WTC11 (cell line): ENCODE measurements around the gene BCL2L1. TPM values are rescaled to one million over a fixed set of nuclear protein-coding genes. Genes with fewer than 3 reads are reported as not detected.

Experiments used
- ATAC-seq: fragments of 200-7000 bp; cut with Tn5 transposase; 2 replicates; pipeline ENCODE4 v1.10.0; 2021; ENCODE audit warnings: mild to moderate bottlenecking, moderate library complexity
- CTCF ChIA-PET: fragments of 300-600 bp; sonication (Branson Sonifier 250); formaldehyde crosslinking; loops from one replicate; lab custom pipeline; 2021; ENCODE audit warnings: antibody characterized with exemption; lab: Charles Lee
- POLR2A ChIA-PET: fragments of 350-600 bp; sonication (Branson Sonifier 250); formaldehyde crosslinking; loops from one replicate; lab custom pipeline; 2021; ENCODE audit warnings: antibody characterized with exemption; lab: Charles Lee
- DNase-seq: peaks from one replicate; pipeline ENCODE4 v3.0.0; 2021; ENCODE audit warnings: low spot score
- H3K27ac Mint-ChIP-seq: 2 replicates; pipeline ENCODE4 v1.8.0; 2021; ENCODE audit warnings: mixed read lengths
- H3K27me3 Mint-ChIP-seq: 2 replicates; pipeline ENCODE4 v1.8.0; 2021; ENCODE audit warnings: low read depth, mild to moderate bottlenecking, moderate library complexity, mixed read lengths
- H3K36me3 Mint-ChIP-seq: 2 replicates; pipeline ENCODE4 v1.8.0; 2021; ENCODE audit warnings: mixed read lengths
- H3K4me1 Mint-ChIP-seq: 2 replicates; pipeline ENCODE4 v1.8.0; 2022; ENCODE audit warnings: mixed read lengths
- H3K4me3 Mint-ChIP-seq: 2 replicates; pipeline ENCODE4 v1.8.0; 2021; ENCODE audit warnings: mild to moderate bottlenecking, moderate library complexity, mixed read lengths
- H3K9me3 Mint-ChIP-seq: 2 replicates; pipeline ENCODE4 v1.8.0; 2021; ENCODE audit warnings: mixed read lengths
- AFF4 ChIP-seq: sonication (generic); formaldehyde crosslinking; IDR thresholded peaks from 2 replicates; pipeline ENCODE4 v1.8.1; 2023; ENCODE audit warnings: mild to moderate bottlenecking, missing genetic modification reagents, borderline replicate concordance
- CREB1 ChIP-seq: sonication (generic); formaldehyde crosslinking; IDR thresholded peaks from 2 replicates; pipeline ENCODE4 v1.8.0; 2023; ENCODE audit warnings: mild to moderate bottlenecking, missing genetic modification reagents
- CREM ChIP-seq: sonication (generic); formaldehyde crosslinking; IDR thresholded peaks from 2 replicates; pipeline ENCODE4 v1.8.1; 2022; ENCODE audit warnings: mild to moderate bottlenecking, missing genetic modification reagents, moderate library complexity
- CTCF ChIP-seq: fragments of 200-600 bp; IDR thresholded peaks from 2 replicates; pipeline ENCODE4 v1.8.0; 2022; ENCODE audit warnings: antibody characterized with exemption
- ELF4 ChIP-seq: sonication (generic); formaldehyde crosslinking; IDR thresholded peaks from 2 replicates; pipeline ENCODE4 v1.8.1; 2022; ENCODE audit warnings: low read depth, mild to moderate bottlenecking, moderate library complexity, missing genetic modification reagents
- ETV6 ChIP-seq: sonication (generic); formaldehyde crosslinking; IDR thresholded peaks from 2 replicates; pipeline ENCODE4 v1.8.1; 2022; ENCODE audit warnings: mild to moderate bottlenecking, missing genetic modification reagents
- GRHL2 ChIP-seq: fragments of 250-450 bp; sonication (Bioruptor Pico); IDR thresholded peaks from 2 replicates; pipeline ENCODE4 v1.8.0; 2022; ENCODE audit warnings: mild to moderate bottlenecking, moderate library complexity; ENCODE audit not compliant: insufficient replicate concordance, severe bottlenecking
- IRF2 ChIP-seq: sonication (generic); formaldehyde crosslinking; IDR thresholded peaks from 2 replicates; pipeline ENCODE4 v1.8.0; 2022; ENCODE audit warnings: low read depth, missing genetic modification reagents, borderline replicate concordance
- MXD4 ChIP-seq: fragments of 250-450 bp; sonication (Bioruptor Pico); IDR thresholded peaks from 2 replicates; pipeline ENCODE4 v1.8.0; 2021; ENCODE audit warnings: mild to moderate bottlenecking, moderate library complexity, borderline replicate concordance
- NFATC4 ChIP-seq: fragments of 250-450 bp; sonication (Bioruptor Pico); IDR thresholded peaks from 2 replicates; pipeline ENCODE4 v1.9.0; 2021; ENCODE audit warnings: mild to moderate bottlenecking
- NFE2L1 ChIP-seq: sonication (generic); formaldehyde crosslinking; IDR thresholded peaks from 2 replicates; pipeline ENCODE4 v1.8.1; 2023; ENCODE audit warnings: missing genetic modification reagents
- NR1H2 ChIP-seq: sonication (generic); formaldehyde crosslinking; IDR thresholded peaks from 2 replicates; pipeline ENCODE4 v1.9.0; 2021; ENCODE audit warnings: mild to moderate bottlenecking, moderate library complexity, missing genetic modification reagents
- RORB ChIP-seq: fragments of 250-450 bp; sonication (Bioruptor Pico); IDR thresholded peaks from 2 replicates; pipeline ENCODE4 v1.9.0; 2021; ENCODE audit warnings: mild to moderate bottlenecking
- TEAD4 ChIP-seq: sonication (generic); formaldehyde crosslinking; IDR thresholded peaks from 2 replicates; pipeline ENCODE4 v1.8.0; 2022; ENCODE audit warnings: mild to moderate bottlenecking, missing genetic modification reagents
- ZBTB43 ChIP-seq: sonication (generic); formaldehyde crosslinking; IDR thresholded peaks from 2 replicates; pipeline ENCODE4 v1.8.1; 2023; ENCODE audit warnings: mild to moderate bottlenecking, missing genetic modification reagents
- ZNF396 ChIP-seq: fragments of 250-450 bp; sonication (Bioruptor Pico); IDR thresholded peaks from 2 replicates; pipeline ENCODE4 v1.8.0; 2021; ENCODE audit warnings: mild to moderate bottlenecking, moderate library complexity, borderline replicate concordance
- ZNF416 ChIP-seq: fragments of 250-450 bp; sonication (Bioruptor Pico); IDR thresholded peaks from 2 replicates; pipeline ENCODE4 v1.9.0; 2021; ENCODE audit warnings: mild to moderate bottlenecking, inconsistent platforms
- ZNF532 ChIP-seq: fragments of 250-450 bp; sonication (Bioruptor Pico); IDR thresholded peaks from 2 replicates; pipeline ENCODE4 v1.9.0; 2021; ENCODE audit warnings: mild to moderate bottlenecking, borderline replicate concordance
- total RNA-seq: library from RNA; stranded (reverse); gene quantifications from 3 replicates; pipeline ENCODE4 v1.2.3, GENCODE V29; 2021

BCL2L1 gene
- total RNA-seq, 1 experiment from 2014 or later: 62.0 TPM

GRCh38 chr20:31663838-31664695 lies 58.6 kb downstream of the BCL2L1 start (continued):
- TF ChIP-seq CTCF (no peak), CREB1 (CRISPR knock-in tag) (no peak), ZNF416 (CRISPR knock-in tag) (no peak), RORB (no peak), ELF4 (no peak), ZNF396 (CRISPR knock-in tag) (no peak)
- TF ChIP-seq, all 79 proteins: peak for 0

- no peaks in the 10 kb centered on the region for H3K27me3 Mint-ChIP-seq
- no peaks in the 10 kb centered on the region for H3K9me3 Mint-ChIP-seq
- DNase-seq (no peak), ATAC-seq (no peak)
- ChIA-PET POLR2A (no interaction called here), CTCF (interaction anchor here (0.6 to 7.4 kb wide), 4 partner anchors 29 to 103 kb away, joined by 3 to 488 read pairs (median 9); partner anchors contain the start of gene BCL2L1)
- peaks cover 6% of the 10 kb centered on the region; the same call in 1 of the 2 replicates for H3K36me3 Mint-ChIP-seq
- no peak overlapping the region for H3K27ac Mint-ChIP-seq
- TF ChIP-seq ZNF532: no peak
- TF ChIP-seq MXD4 (CRISPR knock-in tag): no peak
- no peak for TF ChIP-seq AFF4 (CRISPR knock-in tag)
- no peak for TF ChIP-seq CREM (CRISPR knock-in tag)
- TF ChIP-seq NFATC4: no peak
- no peak for TF ChIP-seq ZNF416 (CRISPR knock-in tag)
- no peak for TF ChIP-seq NR1H2 (CRISPR knock-in tag)
- TF ChIP-seq GRHL2 (CRISPR knock-in tag): no peak
- no peak for TF ChIP-seq NFE2L1
- TF ChIP-seq ZBTB43: no peak
- no peak for TF ChIP-seq IRF2 (CRISPR knock-in tag)
- TF ChIP-seq TEAD4: no peak
- TF ChIP-seq ETV6 (CRISPR knock-in tag): no peak
- peaks cover 28% of the 10 kb centered on the region for H3K4me1 Mint-ChIP-seq
- H3K4me3 Mint-ChIP-seq: no peak overlapping the region
Observed at GRCh38 chr20:31663524-31663837, 59.2 kb downstream of the BCL2L1 start.
